Measurements from ENCODE around the gene SYPL2.
A peak's percentile ranks its signal among the peaks of the same experiment; 100 is the strongest.

SYPL2 gene

DNA sequence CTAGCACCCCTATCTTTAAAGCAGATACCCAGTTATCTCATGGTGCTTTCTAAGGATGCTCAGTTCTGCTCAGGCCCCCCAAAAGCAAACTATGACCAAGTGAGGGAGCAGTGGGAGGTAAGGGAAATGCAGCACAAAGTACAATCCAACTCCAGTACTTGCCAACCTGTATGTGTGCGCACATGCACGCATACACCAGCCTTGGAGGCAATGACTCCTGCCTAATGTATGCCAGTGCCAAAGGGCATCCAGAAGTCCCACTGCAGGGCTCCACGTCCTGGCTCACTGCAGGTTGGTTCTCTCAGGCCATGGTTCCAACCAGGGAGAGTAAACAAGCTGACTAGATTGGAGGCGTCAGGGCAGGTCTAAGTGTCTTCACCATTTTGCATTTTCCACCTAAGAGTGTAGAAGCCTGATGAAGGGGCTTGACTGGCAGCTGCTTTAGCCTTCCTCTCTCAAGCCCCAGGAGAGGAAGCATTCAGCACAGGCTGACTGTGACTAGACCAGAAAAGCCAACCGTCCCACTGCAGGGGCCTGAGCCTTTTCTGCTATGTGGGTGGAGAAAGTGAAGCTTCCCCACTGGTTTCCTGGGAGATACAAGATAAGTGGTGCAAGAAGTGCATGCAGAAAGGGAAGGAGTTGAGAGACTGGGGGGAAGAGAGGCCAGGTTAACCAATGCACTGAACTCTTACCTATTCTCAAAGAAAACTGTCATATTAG lies 35.5 kb downstream of the SYPL2 start:
- no peak for DNase-seq (ENCODE audit: low read depth)
- no peak overlapping the region for H3K4me3 ChIP-seq (ENCODE audit: low read length)
- TF ChIP-seq, protein P1, sequence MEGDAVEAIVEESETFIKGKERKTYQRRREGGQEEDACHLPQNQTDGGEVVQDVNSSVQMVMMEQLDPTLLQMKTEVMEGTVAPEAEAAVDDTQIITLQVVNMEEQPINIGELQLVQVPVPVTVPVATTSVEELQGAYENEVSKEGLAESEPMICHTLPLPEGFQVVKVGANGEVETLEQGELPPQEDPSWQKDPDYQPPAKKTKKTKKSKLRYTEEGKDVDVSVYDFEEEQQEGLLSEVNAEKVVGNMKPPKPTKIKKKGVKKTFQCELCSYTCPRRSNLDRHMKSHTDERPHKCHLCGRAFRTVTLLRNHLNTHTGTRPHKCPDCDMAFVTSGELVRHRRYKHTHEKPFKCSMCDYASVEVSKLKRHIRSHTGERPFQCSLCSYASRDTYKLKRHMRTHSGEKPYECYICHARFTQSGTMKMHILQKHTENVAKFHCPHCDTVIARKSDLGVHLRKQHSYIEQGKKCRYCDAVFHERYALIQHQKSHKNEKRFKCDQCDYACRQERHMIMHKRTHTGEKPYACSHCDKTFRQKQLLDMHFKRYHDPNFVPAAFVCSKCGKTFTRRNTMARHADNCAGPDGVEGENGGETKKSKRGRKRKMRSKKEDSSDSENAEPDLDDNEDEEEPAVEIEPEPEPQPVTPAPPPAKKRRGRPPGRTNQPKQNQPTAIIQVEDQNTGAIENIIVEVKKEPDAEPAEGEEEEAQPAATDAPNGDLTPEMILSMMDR (conservative IDR thresholded peaks at IDR 0.05; ENCODE audit: low read depth, low read length) = no peak

DNA sequence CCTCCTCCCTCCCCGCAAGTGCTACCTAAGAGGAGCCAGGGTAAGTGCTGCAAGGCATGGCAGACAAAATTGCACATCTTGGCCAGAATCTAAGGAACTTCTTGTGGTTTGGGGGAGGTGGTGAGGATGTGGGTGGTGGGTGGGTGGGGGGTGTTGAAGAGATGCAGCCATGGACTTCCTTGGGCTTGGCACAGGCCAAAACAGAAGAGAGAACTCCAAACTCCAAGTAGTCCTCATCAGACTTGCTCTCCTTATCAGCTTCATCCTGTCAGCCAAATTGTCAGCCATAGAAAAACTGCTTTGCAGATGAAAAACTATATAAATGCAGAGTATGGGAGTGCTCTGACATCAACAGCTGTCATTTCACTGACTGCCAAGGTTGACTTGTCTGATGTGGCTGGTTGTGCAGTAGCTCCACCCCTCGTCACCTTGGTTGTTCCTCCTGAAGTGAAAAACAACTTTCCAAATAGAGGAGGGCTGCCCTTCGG lies 36.1 kb downstream of the SYPL2 start:
- TF ChIP-seq, protein P1 (conservative IDR thresholded peaks at IDR 0.05; ENCODE audit: low read depth, low read length) = no peak
- no peak overlapping the region for H3K4me3 ChIP-seq (ENCODE audit: low read length)
- DNase-seq (ENCODE audit: low read depth) = no peak

DNA sequence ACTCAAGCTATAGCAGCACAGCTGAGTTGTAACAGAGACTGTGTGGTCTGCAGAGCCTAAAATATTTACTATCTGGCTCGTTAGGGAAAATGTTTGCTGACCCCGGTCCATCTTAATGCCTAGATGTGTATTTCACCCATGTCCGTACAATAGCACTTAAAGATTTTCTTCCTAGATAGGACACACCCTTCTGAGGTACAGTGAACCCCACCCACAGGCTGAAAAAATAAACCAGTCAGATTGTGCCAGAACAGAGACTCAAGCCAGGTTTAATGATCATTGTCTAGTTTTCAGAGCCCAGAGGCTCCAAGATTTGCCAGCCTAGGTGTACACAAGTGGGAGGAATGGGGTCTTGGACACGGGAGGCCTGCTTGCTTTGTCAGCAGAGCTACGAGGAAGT lies 37.6 kb downstream of the SYPL2 start:
- H3K4me3 ChIP-seq (ENCODE audit: low read length) = no peak overlapping the region
- TF ChIP-seq, protein P1 (conservative IDR thresholded peaks at IDR 0.05; ENCODE audit: low read depth, low read length) = no peak
- DNase-seq (ENCODE audit: low read depth) = no peak

DNA sequence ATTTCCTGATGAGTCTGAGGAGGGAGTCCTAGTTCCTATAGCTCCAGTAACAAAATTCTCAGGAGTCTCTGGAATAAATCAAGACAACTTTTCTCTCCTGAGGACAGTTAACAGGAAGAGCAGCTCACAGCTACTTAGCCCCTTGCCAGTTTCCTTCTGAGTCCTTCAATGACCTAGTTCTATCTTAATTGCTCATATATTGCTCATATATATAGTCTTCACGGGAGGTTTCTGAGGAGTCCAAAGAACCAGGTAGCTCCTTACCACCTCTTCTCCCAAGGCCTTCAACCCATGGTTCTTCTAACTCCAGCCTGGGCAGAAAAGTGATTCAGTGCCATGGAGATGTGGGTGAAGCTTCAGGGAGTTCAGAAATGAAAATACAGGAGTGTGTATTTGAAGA lies 38.6 kb downstream of the SYPL2 start:
- no peak for DNase-seq (ENCODE audit: low read depth)
- H3K4me3 ChIP-seq (ENCODE audit: low read length) = no peak overlapping the region
- TF ChIP-seq, protein P1 (conservative IDR thresholded peaks at IDR 0.05; ENCODE audit: low read depth, low read length) = no peak

DNA sequence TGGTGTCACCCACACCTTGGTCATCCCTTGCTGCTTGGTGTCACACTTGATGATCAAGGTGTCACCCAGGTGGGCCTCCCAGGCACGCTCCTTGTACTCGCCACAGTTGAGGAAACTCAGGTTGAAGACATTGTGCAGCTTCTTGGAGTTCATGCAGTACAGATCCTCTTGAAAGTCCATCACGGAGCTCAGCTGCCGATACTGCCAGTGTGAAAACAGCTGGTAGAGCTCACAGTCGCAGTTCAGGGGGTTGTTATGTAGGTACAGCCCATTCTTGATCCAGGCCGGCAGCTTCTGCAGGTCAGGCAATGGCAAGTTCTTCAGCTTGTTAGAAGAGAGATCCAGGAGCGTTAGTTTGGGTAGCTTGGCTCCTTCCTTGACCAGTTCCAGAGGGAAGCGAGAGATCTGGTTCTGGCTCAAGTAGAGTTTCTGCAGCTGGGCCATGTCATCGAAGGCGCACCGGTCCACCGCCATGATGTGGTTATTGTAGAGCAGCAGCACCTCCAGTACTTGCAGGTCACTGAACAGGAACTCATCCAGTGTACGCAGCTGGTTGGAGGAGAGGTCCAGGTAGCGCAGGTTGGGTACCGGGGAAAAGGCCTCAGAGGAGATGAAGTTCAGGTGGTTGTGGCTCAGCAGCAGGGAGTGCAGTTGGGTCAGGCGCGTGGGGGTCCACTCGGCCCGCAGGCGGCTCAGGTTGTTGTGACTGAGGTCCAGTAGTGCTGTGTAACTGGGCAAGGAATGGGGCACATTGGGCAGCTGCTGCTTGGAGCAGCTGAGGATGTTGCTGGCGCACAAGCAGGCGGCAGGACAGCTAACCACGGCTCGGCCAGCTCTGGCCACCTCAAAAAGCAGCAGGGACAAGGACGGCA lies 41.9 kb downstream of the SYPL2 start:
- DNase-seq (ENCODE audit: low read depth) = no peak
- TF ChIP-seq, protein P1 (conservative IDR thresholded peaks at IDR 0.05; ENCODE audit: low read depth, low read length) = no peak
- H3K4me3 ChIP-seq (ENCODE audit: low read length) = no peak overlapping the region

DNA sequence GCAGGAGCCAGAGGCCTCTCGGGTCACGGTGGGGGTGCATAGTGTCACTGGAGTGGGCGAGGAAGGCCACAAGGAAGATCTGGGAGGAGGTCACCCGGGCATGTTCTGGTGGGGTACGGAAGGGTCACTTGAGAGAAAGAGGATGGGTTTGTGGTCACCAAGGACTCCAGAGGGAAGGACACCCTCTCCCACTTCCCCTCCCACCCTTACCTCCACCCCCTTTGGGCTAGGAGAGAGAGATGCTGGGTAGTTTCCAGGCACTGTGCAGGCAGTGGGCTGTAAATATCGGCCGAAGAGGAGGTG lies 42.5 kb downstream of the SYPL2 start:
- peak overlapping the region; percentile 70 for H3K4me3 ChIP-seq (ENCODE audit: low read length)
- no peak for DNase-seq (ENCODE audit: low read depth)
- TF ChIP-seq, protein P1 (conservative IDR thresholded peaks at IDR 0.05; ENCODE audit: low read depth, low read length) = no peak
